ENCODE results near the gene RNASEH1. TPM values are rescaled to one million over a fixed set of nuclear protein-coding genes. Genes with fewer than 3 reads are reported as not detected.
A peak's percentile ranks its signal among the peaks of the same experiment; 100 is the strongest.
"Not testable (repeated sequence)": the region's sequence is repeated elsewhere in the genome, so short reads cannot be mapped to it uniquely, and the experiment has no call there.

RNASEH1 gene
- total and polyA plus RNA-seq, 2 donors (not counting 1 experiment from before 2014, with no cell fraction given) = 23.8 to 31.2 TPM

- Histone ChIP-seq H3K9me3 (ENCODE audit: control insufficient read depth, insufficient read depth, low read depth, low read length) (no peaks in the 10 kb centered on the region), H3K4me1 (ENCODE audit: control insufficient read depth, extremely low read depth, insufficient read depth, low read length) (no peaks in the 10 kb centered on the region), H3K36me3 (ENCODE audit: control insufficient read depth, insufficient read depth, low read length) (peaks cover 2% of the 10 kb centered on the region), H4K20me1 (ENCODE audit: control insufficient read depth, extremely low read depth, insufficient read depth, low read length) (no peaks in the 10 kb centered on the region), H3K27me3 (ENCODE audit: control insufficient read depth, insufficient read depth, low read length) (no peaks in the 10 kb centered on the region), H3K79me2 (ENCODE audit: control insufficient read depth, insufficient read depth, low read length) (peaks cover 12% of the 10 kb centered on the region), H3K9ac (ENCODE audit: insufficient read depth, low read length) (no peak overlapping the region), H2AFZ (ENCODE audit: low read length) (no peak overlapping the region), H3K27ac (ENCODE audit: insufficient read depth, low read length) (no peak overlapping the region), H3K4me3 (replicated peaks in 1 of 4; ENCODE audit: control extremely low read depth in 1 of 4, insufficient read depth in 1 of 4, low read depth in 3 of 4, low read length in 4 of 4) (no peak overlapping the region), H3K4me2 (ENCODE audit: extremely low read depth, insufficient read depth, low read length) (no peak overlapping the region)
- DNase-seq (ENCODE audit: low read depth in 2 of 2) = peak; percentile 47 to 93
- TF ChIP-seq CTCF (conservative IDR thresholded peaks at IDR 0.05 in 1 of 2, IDR thresholded peaks at IDR 0.05 in 1 of 2; ENCODE audit: low read depth in 1 of 2, low read length in 2 of 2) (no peak), EZH2 (IDR thresholded peaks at IDR 0.05; ENCODE audit: low read length, missing control alignments) (no peak)
Observed at GRCh38 chr2:3571284-3571683, 13.2 kb upstream of the RNASEH1 start.

GRCh38 chr2:3569656-3570055, 11.5 kb upstream of the RNASEH1 start:
- H3K27ac ChIP-seq (ENCODE audit: insufficient read depth, low read length) = not testable (repeated sequence)

GRCh38 chr2:3566806-3567205, 8.7 kb upstream of the RNASEH1 start:
- Histone ChIP-seq H3K4me1 (ENCODE audit: control insufficient read depth, extremely low read depth, insufficient read depth, low read length) (no peaks in the 10 kb centered on the region), H3K9me3 (ENCODE audit: control insufficient read depth, insufficient read depth, low read depth, low read length) (no peaks in the 10 kb centered on the region), H3K9ac (ENCODE audit: insufficient read depth, low read length) (no peak overlapping the region), H3K27me3 (ENCODE audit: control insufficient read depth, insufficient read depth, low read length) (no peaks in the 10 kb centered on the region), H2AFZ (ENCODE audit: low read length) (no peak overlapping the region), H3K27ac (ENCODE audit: insufficient read depth, low read length) (no peak overlapping the region), H3K4me2 (ENCODE audit: extremely low read depth, insufficient read depth, low read length) (no peak overlapping the region), H3K4me3 (replicated peaks in 1 of 4; ENCODE audit: control extremely low read depth in 1 of 4, insufficient read depth in 1 of 4, low read depth in 3 of 4, low read length in 4 of 4) (no peak overlapping the region), H4K20me1 (ENCODE audit: control insufficient read depth, extremely low read depth, insufficient read depth, low read length) (no peaks in the 10 kb centered on the region), H3K79me2 (ENCODE audit: control insufficient read depth, insufficient read depth, low read length) (no peaks in the 10 kb centered on the region), H3K36me3 (ENCODE audit: control insufficient read depth, insufficient read depth, low read length) (no peaks in the 10 kb centered on the region)
- TF ChIP-seq CTCF (conservative IDR thresholded peaks at IDR 0.05 in 1 of 2, IDR thresholded peaks at IDR 0.05 in 1 of 2; ENCODE audit: low read depth in 1 of 2, low read length in 2 of 2) = no peak
- no peak for TF ChIP-seq EZH2 (IDR thresholded peaks at IDR 0.05; ENCODE audit: low read length, missing control alignments)
- DNase-seq (ENCODE audit: low read depth in 2 of 2) = no peak

More at GRCh38 chr2:3569656-3570055, 11.5 kb upstream of the RNASEH1 start:
- H2AFZ ChIP-seq (ENCODE audit: low read length); DNase-seq (ENCODE audit: low read depth in 2 of 2); H3K4me3 ChIP-seq (replicated peaks in 1 of 4; ENCODE audit: control extremely low read depth in 1 of 4, insufficient read depth in 1 of 4, low read depth in 3 of 4, low read length in 4 of 4); H3K4me1 ChIP-seq (ENCODE audit: control insufficient read depth, extremely low read depth, insufficient read depth, low read length); H3K36me3 ChIP-seq (ENCODE audit: control insufficient read depth, insufficient read depth, low read length); H3K79me2 ChIP-seq (ENCODE audit: control insufficient read depth, insufficient read depth, low read length); H3K9me3 ChIP-seq (ENCODE audit: control insufficient read depth, insufficient read depth, low read depth, low read length); H3K9ac ChIP-seq (ENCODE audit: insufficient read depth, low read length); H4K20me1 ChIP-seq (ENCODE audit: control insufficient read depth, extremely low read depth, insufficient read depth, low read length); H3K4me2 ChIP-seq (ENCODE audit: extremely low read depth, insufficient read depth, low read length); H3K27me3 ChIP-seq (ENCODE audit: control insufficient read depth, insufficient read depth, low read length): not testable (repeated sequence)

Measured in fibroblast of lung (primary cell).